Skeletal muscle satellite cell (primary cell): ENCODE measurements around the gene MICU2.

ENCODE experiments used
- H3K27me3 ChIP-seq: 2 replicates; pipeline ENCODE4 v1.7.0; 2013; ENCODE audit warnings: low read length; ENCODE audit not compliant: control insufficient read depth, insufficient read depth
- H3K36me3 ChIP-seq: 2 replicates; pipeline ENCODE4 v1.7.0; 2013; ENCODE audit warnings: mild to moderate bottlenecking, control low read depth, low read length; ENCODE audit not compliant: insufficient read depth
- H3K4me1 ChIP-seq: 2 replicates; pipeline ENCODE4 v1.7.0; 2013; ENCODE audit warnings: low read length; ENCODE audit not compliant: control insufficient read depth, insufficient read depth
- H3K4me2 ChIP-seq: 2 replicates; pipeline ENCODE4 v1.7.0; 2013; ENCODE audit warnings: mild to moderate bottlenecking, low read length
- H3K4me3 ChIP-seq: 2 replicates; pipeline ENCODE4 v1.7.0; 2013; ENCODE audit warnings: low read length
- H3K9ac ChIP-seq: 2 replicates; pipeline ENCODE4 v1.7.0; 2013; ENCODE audit warnings: mild to moderate bottlenecking, low read depth, low read length, moderate library complexity
- H3K9me3 ChIP-seq: replicated peaks from 2 replicates; pipeline ENCODE4 v1.7.0; 2013; ENCODE audit warnings: mild to moderate bottlenecking, control low read depth, low read length

MICU2 gene

GRCh38 chr13:21541980-21542379, 62.0 kb downstream of the MICU2 start:
- Histone ChIP-seq H3K4me1 (peaks cover 13% of the 10 kb centered on the region), H3K9ac (no peak overlapping the region), H3K36me3 (peaks cover 5% of the 10 kb centered on the region), H3K4me2 (no peak overlapping the region), H3K4me3 (no peak overlapping the region), H3K9me3 (no peaks in the 10 kb centered on the region), H3K27me3 (no peaks in the 10 kb centered on the region)

GRCh38 chr13:21541271-21541670, 62.7 kb downstream of the MICU2 start:
- Histone ChIP-seq H3K9me3 (no peaks in the 10 kb centered on the region), H3K4me1 (peaks cover 13% of the 10 kb centered on the region), H3K9ac (no peak overlapping the region), H3K27me3 (no peaks in the 10 kb centered on the region), H3K4me3 (no peak overlapping the region), H3K36me3 (peaks cover 5% of the 10 kb centered on the region), H3K4me2 (no peak overlapping the region)

- peaks cover 13% of the 10 kb centered on the region for H3K4me1 ChIP-seq
- no peak overlapping the region for H3K4me3 ChIP-seq
- H3K36me3 ChIP-seq = peaks cover 5% of the 10 kb centered on the region
- no peaks in the 10 kb centered on the region for H3K9me3 ChIP-seq
- no peak overlapping the region for H3K9ac ChIP-seq
- H3K27me3 ChIP-seq = no peaks in the 10 kb centered on the region
- no peak overlapping the region for H3K4me2 ChIP-seq
Measured at GRCh38 chr13:21539687-21540086, 64.3 kb downstream of the MICU2 start.

- H3K4me3 ChIP-seq = no peak overlapping the region
- H3K36me3 ChIP-seq = peaks cover 5% of the 10 kb centered on the region
- H3K9ac ChIP-seq = no peak overlapping the region
- H3K27me3 ChIP-seq = no peaks in the 10 kb centered on the region
- no peaks in the 10 kb centered on the region for H3K9me3 ChIP-seq
- H3K4me2 ChIP-seq = no peak overlapping the region
- H3K4me1 ChIP-seq = peaks cover 13% of the 10 kb centered on the region
Measured at GRCh38 chr13:21538753-21539152, 65.2 kb downstream of the MICU2 start.

DNA sequence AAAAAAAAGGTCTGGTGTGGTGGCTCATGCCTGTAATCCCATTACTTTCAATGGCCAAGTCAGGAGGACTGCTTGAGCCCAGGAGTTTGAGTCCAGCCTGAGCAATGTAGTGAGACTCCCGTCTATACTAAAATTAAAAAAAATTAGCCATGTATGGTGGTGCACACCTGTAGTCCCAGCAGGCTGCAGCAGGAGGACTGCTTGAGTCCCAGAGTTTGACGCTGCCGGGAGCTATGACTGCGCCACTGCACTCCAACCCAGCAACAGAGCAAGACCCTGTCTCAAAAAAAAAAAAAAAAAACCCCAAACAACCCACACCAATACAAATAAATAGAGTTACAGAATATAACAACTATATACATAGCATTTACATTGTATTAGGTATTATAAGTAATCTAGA, 65.7 kb downstream of the MICU2 start:
- H3K27me3 ChIP-seq = no peaks in the 10 kb centered on the region
- no peak overlapping the region for H3K4me3 ChIP-seq
- no peak overlapping the region for H3K9ac ChIP-seq
- H3K36me3 ChIP-seq = peaks cover 5% of the 10 kb centered on the region
- H3K9me3 ChIP-seq = no peaks in the 10 kb centered on the region
- H3K4me2 ChIP-seq = no peak overlapping the region
- H3K4me1 ChIP-seq = peaks cover 13% of the 10 kb centered on the region

DNA sequence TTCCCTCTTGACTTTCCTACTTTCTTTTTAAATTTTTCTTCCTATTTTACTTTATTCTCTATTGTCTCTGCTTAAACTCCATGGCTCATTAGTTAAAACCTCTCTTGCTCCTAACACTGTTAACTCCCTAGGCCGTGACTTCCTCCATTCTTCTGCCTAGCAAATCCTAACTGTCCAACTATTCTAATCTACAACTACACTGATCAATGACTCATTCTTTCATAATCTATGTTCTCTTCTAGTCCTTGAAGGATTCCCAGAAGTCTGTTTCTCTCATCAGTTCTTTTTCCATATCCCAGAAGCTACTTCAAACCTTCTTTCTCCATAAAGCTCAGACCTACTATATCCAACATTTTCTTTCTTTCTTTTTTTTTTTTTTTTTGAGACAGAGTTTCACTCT, 66.9 kb downstream of the MICU2 start:
- Histone ChIP-seq H3K4me2 (no peak overlapping the region), H3K27me3 (no peaks in the 10 kb centered on the region), H3K4me1 (peaks cover 2% of the 10 kb centered on the region), H3K9ac (no peak overlapping the region), H3K36me3 (peaks cover 5% of the 10 kb centered on the region), H3K4me3 (no peak overlapping the region), H3K9me3 (no peaks in the 10 kb centered on the region)

GRCh38 chr13:21534760-21535159, 69.2 kb downstream of the MICU2 start:
- Histone ChIP-seq H3K36me3 (peaks cover 5% of the 10 kb centered on the region), H3K9ac (no peak overlapping the region), H3K9me3 (no peaks in the 10 kb centered on the region), H3K27me3 (no peaks in the 10 kb centered on the region), H3K4me1 (no peaks in the 10 kb centered on the region), H3K4me2 (no peak overlapping the region), H3K4me3 (no peak overlapping the region)

DNA sequence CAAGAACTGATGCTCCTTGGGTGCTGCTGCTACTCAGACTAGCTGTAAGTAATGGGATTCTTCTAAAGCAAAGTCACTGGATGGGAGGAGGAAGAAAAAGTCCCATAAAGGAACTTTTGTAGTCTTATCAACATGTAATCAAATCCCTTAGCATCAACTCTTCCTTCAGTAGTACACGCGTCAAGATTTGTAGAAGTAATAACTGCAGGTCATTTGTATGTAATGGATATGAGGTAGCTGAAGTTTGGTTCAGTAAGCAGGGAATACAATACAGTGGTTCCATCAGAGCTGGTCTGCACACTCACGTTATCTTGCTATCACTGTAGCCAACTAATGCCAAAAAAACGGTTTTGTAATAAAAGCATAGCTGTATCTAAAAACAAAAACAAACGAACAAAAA, 72.5 kb downstream of the MICU2 start:
- H3K9me3 ChIP-seq = no peaks in the 10 kb centered on the region
- H3K9ac ChIP-seq = no peak overlapping the region
- no peak overlapping the region for H3K4me3 ChIP-seq
- no peak overlapping the region for H3K4me2 ChIP-seq
- no peaks in the 10 kb centered on the region for H3K36me3 ChIP-seq
- H3K27me3 ChIP-seq = no peaks in the 10 kb centered on the region
- H3K4me1 ChIP-seq = peaks cover 7% of the 10 kb centered on the region

GRCh38 chr13:21530656-21531055, 73.3 kb downstream of the MICU2 start:
- H3K9ac ChIP-seq = no peak overlapping the region
- H3K36me3 ChIP-seq = no peaks in the 10 kb centered on the region
- H3K4me1 ChIP-seq = peaks cover 7% of the 10 kb centered on the region
- no peaks in the 10 kb centered on the region for H3K27me3 ChIP-seq
- H3K4me2 ChIP-seq = no peak overlapping the region
- H3K4me3 ChIP-seq = no peak overlapping the region
- H3K9me3 ChIP-seq = no peaks in the 10 kb centered on the region

DNA sequence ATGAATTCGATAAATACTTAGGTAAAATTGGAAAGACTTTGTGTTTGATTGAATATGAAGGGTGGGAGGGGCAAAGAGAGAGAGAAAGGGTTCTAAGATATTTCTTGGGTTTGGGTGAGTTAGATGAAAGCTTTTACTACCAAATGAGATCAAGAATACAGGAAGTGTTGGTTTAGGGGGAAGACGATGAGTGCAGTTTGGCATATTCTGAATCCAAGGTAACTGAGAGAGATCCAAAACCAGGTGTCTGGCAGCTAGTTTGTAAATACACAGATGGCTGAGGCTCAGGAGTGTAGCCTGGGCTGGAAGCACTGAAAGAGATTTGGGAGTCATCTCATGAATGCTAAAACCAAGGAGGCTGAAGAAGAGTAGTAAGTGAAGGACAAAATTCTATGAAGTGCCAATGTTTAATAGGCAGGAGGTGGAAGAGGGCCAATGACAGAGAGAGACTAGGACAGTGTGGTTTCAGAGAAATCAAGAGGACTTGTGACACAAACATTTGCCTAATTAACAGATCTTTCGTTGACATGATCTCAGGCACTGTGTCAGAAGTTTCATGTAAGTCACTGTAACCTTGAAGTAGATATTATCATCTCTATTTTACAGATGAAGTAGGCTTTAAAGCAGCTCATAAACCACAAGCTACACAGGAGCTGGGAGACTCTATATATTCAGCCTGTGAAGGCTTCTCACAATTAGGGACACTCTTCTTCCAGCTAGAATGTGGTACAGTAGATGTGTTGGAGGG, 74.7 kb downstream of the MICU2 start:
- Histone ChIP-seq H3K4me1 (peaks cover 7% of the 10 kb centered on the region), H3K27me3 (no peaks in the 10 kb centered on the region), H3K4me3 (no peak overlapping the region), H3K9ac (no peak overlapping the region), H3K36me3 (no peaks in the 10 kb centered on the region), H3K9me3 (no peaks in the 10 kb centered on the region), H3K4me2 (no peak overlapping the region)

GRCh38 chr13:21528616-21529015, 75.4 kb downstream of the MICU2 start:
- no peaks in the 10 kb centered on the region for H3K9me3 ChIP-seq
- H3K9ac ChIP-seq = no peak overlapping the region
- H3K4me2 ChIP-seq = no peak overlapping the region
- peaks cover 7% of the 10 kb centered on the region for H3K4me1 ChIP-seq
- no peak overlapping the region for H3K4me3 ChIP-seq
- no peaks in the 10 kb centered on the region for H3K36me3 ChIP-seq
- H3K27me3 ChIP-seq = no peaks in the 10 kb centered on the region
